ENCODE measurements around the gene CLCN2. TPM values are rescaled to one million over a fixed set of nuclear protein-coding genes. Genes with fewer than 3 reads are reported as not detected.

CLCN2 gene
- total RNA-seq, 1 donor, result 4.3 TPM

- Histone ChIP-seq H3K27ac (ENCODE audit: low read depth, low read length) (no peak overlapping the region), H3K79me2 (ENCODE audit: insufficient read depth, low read length) (no peaks in the 10 kb centered on the region), H2AFZ (ENCODE audit: low read length) (no peak overlapping the region), H3K4me1 (ENCODE audit: insufficient read depth, low read length) (no peaks in the 10 kb centered on the region), H4K20me1 (ENCODE audit: insufficient read depth, low read length) (no peaks in the 10 kb centered on the region), H3K4me3 (ENCODE audit: insufficient read depth, low read length) (no peak overlapping the region), H3K27me3 (ENCODE audit: insufficient read depth, low read length) (peaks cover 10% of the 10 kb centered on the region), H3K4me2 (ENCODE audit: insufficient read depth, low read length) (no peak overlapping the region), H3K36me3 (ENCODE audit: insufficient read depth, low read length) (no peaks in the 10 kb centered on the region), H3K9me3 (ENCODE audit: low read depth, low read length) (no peaks in the 10 kb centered on the region)
- DNase-seq (ENCODE audit: insufficient read length, low spot score, missing footprints), result peak; percentile 55
- TF ChIP-seq, protein P1, sequence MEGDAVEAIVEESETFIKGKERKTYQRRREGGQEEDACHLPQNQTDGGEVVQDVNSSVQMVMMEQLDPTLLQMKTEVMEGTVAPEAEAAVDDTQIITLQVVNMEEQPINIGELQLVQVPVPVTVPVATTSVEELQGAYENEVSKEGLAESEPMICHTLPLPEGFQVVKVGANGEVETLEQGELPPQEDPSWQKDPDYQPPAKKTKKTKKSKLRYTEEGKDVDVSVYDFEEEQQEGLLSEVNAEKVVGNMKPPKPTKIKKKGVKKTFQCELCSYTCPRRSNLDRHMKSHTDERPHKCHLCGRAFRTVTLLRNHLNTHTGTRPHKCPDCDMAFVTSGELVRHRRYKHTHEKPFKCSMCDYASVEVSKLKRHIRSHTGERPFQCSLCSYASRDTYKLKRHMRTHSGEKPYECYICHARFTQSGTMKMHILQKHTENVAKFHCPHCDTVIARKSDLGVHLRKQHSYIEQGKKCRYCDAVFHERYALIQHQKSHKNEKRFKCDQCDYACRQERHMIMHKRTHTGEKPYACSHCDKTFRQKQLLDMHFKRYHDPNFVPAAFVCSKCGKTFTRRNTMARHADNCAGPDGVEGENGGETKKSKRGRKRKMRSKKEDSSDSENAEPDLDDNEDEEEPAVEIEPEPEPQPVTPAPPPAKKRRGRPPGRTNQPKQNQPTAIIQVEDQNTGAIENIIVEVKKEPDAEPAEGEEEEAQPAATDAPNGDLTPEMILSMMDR (IDR thresholded peaks at IDR 0.05; ENCODE audit: extremely low read depth, low read depth, low read length), result no peak
Observed at GRCh38 chr3:184405075-184406030, 43.9 kb upstream of the CLCN2 start.

DNA sequence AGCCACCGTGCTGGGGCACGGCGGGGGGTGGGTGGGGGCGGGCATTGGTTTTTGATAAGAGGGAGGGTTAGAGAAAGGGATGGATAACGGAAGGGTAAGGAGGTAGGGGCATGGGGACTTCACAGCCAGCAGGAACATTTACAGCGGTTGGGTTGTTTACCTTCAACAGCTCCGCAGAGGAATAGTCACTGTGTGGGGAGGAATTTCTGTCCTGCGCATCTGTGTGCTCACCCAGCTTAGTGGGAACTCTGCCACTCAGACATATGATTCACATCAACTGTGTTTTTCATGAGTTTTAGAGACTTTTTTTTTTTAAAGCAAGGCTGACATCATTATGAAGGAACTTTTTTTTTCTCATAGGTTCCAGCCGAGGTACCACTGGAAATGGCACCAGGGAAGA, 38.0 kb upstream of the CLCN2 start:
- TF ChIP-seq, protein P1 (IDR thresholded peaks at IDR 0.05; ENCODE audit: extremely low read depth, low read depth, low read length), result no peak
- Histone ChIP-seq H3K27me3 (ENCODE audit: insufficient read depth, low read length) (peaks cover 16% of the 10 kb centered on the region), H3K9me3 (ENCODE audit: low read depth, low read length) (no peaks in the 10 kb centered on the region), H3K4me2 (ENCODE audit: insufficient read depth, low read length) (peak overlapping the region; percentile 50), H3K79me2 (ENCODE audit: insufficient read depth, low read length) (no peaks in the 10 kb centered on the region), H3K27ac (ENCODE audit: low read depth, low read length) (no peak overlapping the region), H3K4me1 (ENCODE audit: insufficient read depth, low read length) (no peaks in the 10 kb centered on the region), H3K36me3 (ENCODE audit: insufficient read depth, low read length) (no peaks in the 10 kb centered on the region), H3K4me3 (ENCODE audit: insufficient read depth, low read length) (no peak overlapping the region), H4K20me1 (ENCODE audit: insufficient read depth, low read length) (no peaks in the 10 kb centered on the region), H2AFZ (ENCODE audit: low read length) (no peak overlapping the region)
- peak; percentile 96 for DNase-seq (ENCODE audit: insufficient read length, low spot score, missing footprints)

DNA sequence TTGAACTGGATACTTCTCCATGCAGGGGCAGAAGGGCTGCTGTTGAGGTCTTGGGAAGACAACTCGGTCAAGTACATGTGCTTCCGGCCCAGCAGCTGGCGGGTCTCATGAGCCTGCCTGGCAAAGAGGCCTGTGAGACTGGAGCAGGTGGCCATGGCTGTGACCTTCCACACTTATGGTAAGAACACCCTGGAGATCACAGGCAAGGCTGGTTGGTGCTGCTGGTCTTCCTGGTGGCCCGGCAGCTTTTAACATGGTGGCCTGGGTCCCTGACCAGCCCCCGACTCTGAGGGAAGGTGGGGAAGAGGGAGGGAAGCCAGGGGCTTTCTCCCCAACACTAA, 33.9 kb upstream of the CLCN2 start:
- Histone ChIP-seq H2AFZ (ENCODE audit: low read length) (no peak overlapping the region), H3K27ac (ENCODE audit: low read depth, low read length) (no peak overlapping the region), H3K4me2 (ENCODE audit: insufficient read depth, low read length) (no peak overlapping the region), H3K4me3 (ENCODE audit: insufficient read depth, low read length) (no peak overlapping the region), H3K36me3 (ENCODE audit: insufficient read depth, low read length) (no peaks in the 10 kb centered on the region), H3K27me3 (ENCODE audit: insufficient read depth, low read length) (peaks cover 24% of the 10 kb centered on the region), H3K4me1 (ENCODE audit: insufficient read depth, low read length) (no peaks in the 10 kb centered on the region), H4K20me1 (ENCODE audit: insufficient read depth, low read length) (no peaks in the 10 kb centered on the region), H3K79me2 (ENCODE audit: insufficient read depth, low read length) (no peaks in the 10 kb centered on the region), H3K9me3 (ENCODE audit: low read depth, low read length) (no peaks in the 10 kb centered on the region)
- TF ChIP-seq, protein P1 (IDR thresholded peaks at IDR 0.05; ENCODE audit: extremely low read depth, low read depth, low read length), result no peak
- peak; percentile 29 for DNase-seq (ENCODE audit: insufficient read length, low spot score, missing footprints)

DNA sequence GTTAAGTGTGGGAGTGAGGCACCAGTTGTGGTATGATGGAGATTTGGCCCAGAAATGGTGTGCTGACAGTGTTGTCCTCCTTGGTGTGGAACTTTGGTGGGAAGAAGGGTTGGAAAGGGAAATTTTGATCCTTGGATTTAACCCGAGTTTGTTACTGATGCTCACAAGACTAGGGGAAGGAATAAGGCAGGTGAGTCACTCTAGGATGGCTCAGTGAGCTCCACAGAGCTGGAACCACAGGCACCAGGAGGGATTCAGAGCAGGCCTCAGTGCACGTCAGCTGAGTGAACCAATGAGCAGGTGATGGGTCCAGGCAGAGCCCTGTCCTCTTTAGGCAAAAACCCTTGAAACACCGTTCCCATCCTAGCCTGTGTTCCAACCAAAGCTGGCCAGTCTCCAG, 29.9 kb upstream of the CLCN2 start:
- Histone ChIP-seq H3K27ac (ENCODE audit: low read depth, low read length) (no peak overlapping the region), H3K79me2 (ENCODE audit: insufficient read depth, low read length) (no peaks in the 10 kb centered on the region), H3K4me3 (ENCODE audit: insufficient read depth, low read length) (no peak overlapping the region), H2AFZ (ENCODE audit: low read length) (no peak overlapping the region), H4K20me1 (ENCODE audit: insufficient read depth, low read length) (no peaks in the 10 kb centered on the region), H3K9me3 (ENCODE audit: low read depth, low read length) (no peaks in the 10 kb centered on the region), H3K27me3 (ENCODE audit: insufficient read depth, low read length) (peaks cover 21% of the 10 kb centered on the region), H3K36me3 (ENCODE audit: insufficient read depth, low read length) (no peaks in the 10 kb centered on the region), H3K4me2 (ENCODE audit: insufficient read depth, low read length) (no peak overlapping the region), H3K4me1 (ENCODE audit: insufficient read depth, low read length) (no peaks in the 10 kb centered on the region)
- TF ChIP-seq, protein P1 (IDR thresholded peaks at IDR 0.05; ENCODE audit: extremely low read depth, low read depth, low read length), result no peak
- DNase-seq (ENCODE audit: insufficient read length, low spot score, missing footprints), result no peak

All from osteoblast (primary cell).